Cardiac fibroblast (primary cell): ENCODE measurements around the gene SUPT20H.

Experiments used
- DNase-seq, 2 donors: peaks; one replicate each; pipeline versions ENCODE4 v3.0.0 to v3.0.0-alpha.2; 2010; ENCODE audit warnings: low read depth in 2 of 2
- H3K4me3 ChIP-seq, 2 donors: replicated peaks in 1 of 2; 1 replicate in 1 of 2; 2 replicates in 1 of 2; pipeline ENCODE4 v1.5.1; 2011; ENCODE audit warnings: low read depth in 2 of 2, low read length in 2 of 2, mild to moderate bottlenecking in 2 of 2, moderate library complexity in 1 of 2
- TF ChIP-seq, protein P1 (sequence below): IDR thresholded peaks from one replicate; pipeline ENCODE4 v1.5.1; 2011; ENCODE audit warnings: low read depth, mild to moderate bottlenecking, low read length, inconsistent platforms

The SUPT20H gene

GRCh38 chr13:37014609-37015008 is 44.9 kb downstream of the SUPT20H start:
- TF ChIP-seq, protein P1, sequence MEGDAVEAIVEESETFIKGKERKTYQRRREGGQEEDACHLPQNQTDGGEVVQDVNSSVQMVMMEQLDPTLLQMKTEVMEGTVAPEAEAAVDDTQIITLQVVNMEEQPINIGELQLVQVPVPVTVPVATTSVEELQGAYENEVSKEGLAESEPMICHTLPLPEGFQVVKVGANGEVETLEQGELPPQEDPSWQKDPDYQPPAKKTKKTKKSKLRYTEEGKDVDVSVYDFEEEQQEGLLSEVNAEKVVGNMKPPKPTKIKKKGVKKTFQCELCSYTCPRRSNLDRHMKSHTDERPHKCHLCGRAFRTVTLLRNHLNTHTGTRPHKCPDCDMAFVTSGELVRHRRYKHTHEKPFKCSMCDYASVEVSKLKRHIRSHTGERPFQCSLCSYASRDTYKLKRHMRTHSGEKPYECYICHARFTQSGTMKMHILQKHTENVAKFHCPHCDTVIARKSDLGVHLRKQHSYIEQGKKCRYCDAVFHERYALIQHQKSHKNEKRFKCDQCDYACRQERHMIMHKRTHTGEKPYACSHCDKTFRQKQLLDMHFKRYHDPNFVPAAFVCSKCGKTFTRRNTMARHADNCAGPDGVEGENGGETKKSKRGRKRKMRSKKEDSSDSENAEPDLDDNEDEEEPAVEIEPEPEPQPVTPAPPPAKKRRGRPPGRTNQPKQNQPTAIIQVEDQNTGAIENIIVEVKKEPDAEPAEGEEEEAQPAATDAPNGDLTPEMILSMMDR = no peak
- H3K4me3 ChIP-seq = no peak overlapping the region

DNA sequence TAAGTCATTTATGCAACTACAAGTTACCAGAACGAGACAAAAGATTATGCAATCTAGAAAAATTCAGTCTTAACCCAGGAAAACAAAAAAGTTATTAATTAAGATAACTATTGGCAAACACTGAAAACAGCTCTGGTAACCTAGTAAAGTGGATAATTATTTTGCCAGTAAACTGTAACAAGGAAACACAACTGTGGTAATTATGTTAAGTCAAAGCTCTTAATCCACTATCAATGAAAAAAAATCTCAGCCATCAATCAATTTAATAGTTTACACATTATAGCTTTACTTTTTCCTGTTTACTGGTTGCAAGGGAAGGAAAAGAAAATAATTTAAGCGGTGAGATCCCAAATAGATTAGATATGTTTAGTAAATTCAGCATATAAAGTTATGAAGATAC is 47.7 kb downstream of the SUPT20H start:
- TF ChIP-seq, protein P1 = no peak
- DNase-seq = peak in 1 of 2 donors; percentile 10

More at GRCh38 chr13:37014609-37015008, 44.9 kb downstream of the SUPT20H start:
- peak in 1 of 2 donors; percentile 11 for DNase-seq

DNA sequence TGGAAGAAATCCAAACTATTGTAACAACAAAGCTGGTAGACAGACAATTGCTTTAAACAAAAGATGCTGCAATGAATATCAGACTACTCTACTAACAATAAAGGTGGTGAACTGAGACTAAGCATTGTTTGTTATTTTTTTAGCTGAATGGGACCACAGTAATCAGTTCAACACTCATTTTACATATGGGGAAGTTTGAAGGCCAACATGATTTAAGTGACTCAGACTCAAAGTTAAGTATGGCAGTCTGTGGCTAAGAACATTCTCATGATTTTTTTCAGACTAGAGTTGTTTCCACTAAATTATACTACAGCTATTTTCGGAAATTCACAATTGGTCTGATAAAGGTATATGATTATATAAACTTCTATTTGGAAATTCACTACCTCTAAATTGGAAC is 48.5 kb downstream of the SUPT20H start:
- H3K4me3 ChIP-seq = no peak overlapping the region
- DNase-seq = peak in 1 of 2 donors; percentile 28
- TF ChIP-seq, protein P1 = no peak

More for the DNA sequence above, 47.7 kb downstream of the SUPT20H start:
- H3K4me3 ChIP-seq = no peak overlapping the region

DNA sequence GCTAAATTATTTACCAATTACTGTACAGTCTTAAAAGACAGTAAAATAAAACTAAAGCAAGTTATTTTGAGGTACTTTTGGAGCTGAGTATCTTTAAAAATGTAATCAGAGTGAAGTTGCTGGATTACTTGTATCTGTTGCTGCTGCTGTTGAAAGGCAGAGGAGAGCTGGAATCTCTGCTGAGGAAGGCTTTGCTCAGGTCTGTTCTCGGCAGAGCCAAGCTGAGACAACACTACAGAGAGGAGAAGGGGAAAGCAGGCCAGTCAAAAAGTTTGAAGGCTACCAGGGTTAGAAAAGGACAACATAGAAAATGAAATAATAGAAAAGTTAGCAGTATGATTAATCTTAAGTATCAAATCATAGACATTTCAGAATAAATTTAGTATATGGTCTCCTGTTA is 49.1 kb downstream of the SUPT20H start:
- H3K4me3 ChIP-seq = no peak overlapping the region
- TF ChIP-seq, protein P1 = no peak
- DNase-seq = no peak

- no peak for DNase-seq
- no peak overlapping the region for H3K4me3 ChIP-seq
- TF ChIP-seq, protein P1 = no peak
Measured at GRCh38 chr13:37009692-37010091, 49.8 kb downstream of the SUPT20H start.

DNA sequence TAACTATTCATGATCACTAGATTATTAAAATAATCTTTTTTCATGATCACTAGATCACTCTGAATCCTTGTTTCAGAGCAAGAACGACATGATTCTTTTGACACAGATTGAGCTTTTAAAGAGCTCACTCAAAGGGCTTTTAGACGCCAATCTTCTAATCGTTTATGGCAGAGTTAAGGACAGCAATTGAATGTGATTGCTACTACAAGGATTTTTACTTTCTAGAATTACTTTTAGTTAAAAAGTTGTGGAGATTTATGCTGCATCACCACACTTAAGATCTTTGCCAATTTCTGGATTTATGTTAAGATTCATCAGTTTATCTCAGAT is 57.6 kb downstream of the SUPT20H start:
- DNase-seq = no peak
- TF ChIP-seq, protein P1 = no peak
- peak overlapping the region in 1 of 2 donors; percentile 89 for H3K4me3 ChIP-seq

GRCh38 chr13:36999054-36999714 is 60.3 kb downstream of the SUPT20H start, which contains the start of gene ALG5:
ALG5 (minus strand) TSS chr13:36999340; CDS start chr13:36999300, 40 bp downstream.
- TF ChIP-seq, protein P1 = peak; percentile 62
- H3K4me3 ChIP-seq = peak within 1 kb of the TSS; percentile 89 to 97
- peak; percentile 85 to 92 for DNase-seq
